ENCODE measurements around the gene SLC26A6. TPM values are rescaled to one million over a fixed set of nuclear protein-coding genes. Genes with fewer than 3 reads are reported as not detected.

Gene SLC26A6
- total RNA-seq, 3 donors from 2014 or later: 12.6 to 21.6 (median 16.0) TPM

GRCh38 chr3:48592519-48593087 lies 42.7 kb downstream of the SLC26A6 start:
- no peak for DNase-seq (ENCODE audit: low spot score in 2 of 2)
- H3K27ac ChIP-seq: no peak overlapping the region
- no peaks in the 10 kb centered on the region for H3K36me3 ChIP-seq
- H3K4me1 ChIP-seq: peaks cover 0 to 6% of the 10 kb centered on the region in 2 donors
- no peaks in the 10 kb centered on the region for H3K9me3 ChIP-seq
- no peak overlapping the region for H3K4me3 ChIP-seq
- H3K27me3 ChIP-seq: peaks cover 0 to 2% of the 10 kb centered on the region in 2 donors
- intact Hi-C loops (cut with DNase I; ENCODE audit: low total_unique reads): loop anchor here (1.0 kb wide), 1 partner anchor 15 kb away; no protein-coding TSS in a partner anchor
- no peak for TF ChIP-seq POLR2A (IDR thresholded peaks at IDR 0.05)
- TF ChIP-seq CTCF (IDR thresholded peaks at IDR 0.05): no peak
- TF ChIP-seq POLR2AphosphoS5 (IDR thresholded peaks at IDR 0.05): no peak

GRCh38 chr3:48591886-48592518 lies 43.3 kb downstream of the SLC26A6 start:
- DNase-seq (ENCODE audit: low spot score in 2 of 2): no peak
- H3K27ac ChIP-seq: no peak overlapping the region
- TF ChIP-seq POLR2AphosphoS5 (IDR thresholded peaks at IDR 0.05) (no peak), POLR2A (IDR thresholded peaks at IDR 0.05) (no peak), CTCF (IDR thresholded peaks at IDR 0.05) (no peak)

GRCh38 chr3:48591436-48591835 lies 43.8 kb downstream of the SLC26A6 start:
- intact Hi-C loops (cut with DNase I; ENCODE audit: low total_unique reads): no loop called here
- TF ChIP-seq POLR2AphosphoS5 (IDR thresholded peaks at IDR 0.05) (no peak), POLR2A (IDR thresholded peaks at IDR 0.05) (no peak), CTCF (IDR thresholded peaks at IDR 0.05) (no peak)
- H3K9me3 ChIP-seq: no peaks in the 10 kb centered on the region

More at GRCh38 chr3:48591886-48592518, 43.3 kb downstream of the SLC26A6 start:
- H3K9me3 ChIP-seq: no peaks in the 10 kb centered on the region
- H3K4me1 ChIP-seq: peaks cover 0 to 6% of the 10 kb centered on the region in 2 donors
- H3K4me3 ChIP-seq: no peak overlapping the region
- H3K36me3 ChIP-seq: no peaks in the 10 kb centered on the region
- intact Hi-C loops (cut with DNase I; ENCODE audit: low total_unique reads): loop anchor here (1.0 kb wide), 1 partner anchor 15 kb away; no protein-coding TSS in a partner anchor
- peaks cover 0 to 2% of the 10 kb centered on the region in 2 donors for H3K27me3 ChIP-seq

GRCh38 chr3:48588230-48588629 lies 47.0 kb downstream of the SLC26A6 start:
- H3K36me3 ChIP-seq: no peaks in the 10 kb centered on the region
- intact Hi-C loops (cut with DNase I; ENCODE audit: low total_unique reads): no loop called here
- TF ChIP-seq POLR2A (IDR thresholded peaks at IDR 0.05) (no peak), CTCF (IDR thresholded peaks at IDR 0.05) (no peak), POLR2AphosphoS5 (IDR thresholded peaks at IDR 0.05) (no peak)
- DNase-seq (ENCODE audit: low spot score in 2 of 2): no peak
- H3K27me3 ChIP-seq: no peaks in the 10 kb centered on the region
- H3K27ac ChIP-seq: no peak overlapping the region
- no peak overlapping the region for H3K4me3 ChIP-seq
- no peaks in the 10 kb centered on the region for H3K4me1 ChIP-seq
- no peaks in the 10 kb centered on the region for H3K9me3 ChIP-seq

More at GRCh38 chr3:48591436-48591835, 43.8 kb downstream of the SLC26A6 start:
- Histone ChIP-seq H3K36me3 (no peaks in the 10 kb centered on the region), H3K27ac (no peak overlapping the region), H3K4me3 (no peak overlapping the region), H3K27me3 (peaks cover 0 to 2% of the 10 kb centered on the region in 2 donors), H3K4me1 (peaks cover 0 to 6% of the 10 kb centered on the region in 2 donors)
- DNase-seq (ENCODE audit: low spot score in 2 of 2): no peak

DNA sequence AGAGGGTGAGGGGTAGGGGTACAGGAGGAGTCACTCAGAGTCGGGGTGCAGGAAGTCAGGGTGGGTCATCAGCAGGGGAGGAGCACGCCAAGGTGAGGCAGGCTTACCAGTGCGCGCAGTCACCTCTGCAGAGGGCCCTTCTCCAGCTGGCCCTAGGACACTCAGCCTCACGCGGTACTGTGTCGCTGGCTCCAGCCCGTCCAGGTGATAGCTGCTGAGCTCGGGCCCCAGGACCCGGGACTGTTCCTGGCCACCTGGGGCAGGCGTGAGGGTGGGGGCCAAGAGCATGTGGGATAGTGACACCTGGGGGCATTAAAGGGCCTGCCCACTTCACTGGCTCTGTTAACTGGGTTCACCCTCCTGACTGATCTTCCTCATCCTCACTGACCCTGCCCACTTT lies 47.6 kb downstream of the SLC26A6 start:
- no peak for DNase-seq (ENCODE audit: low spot score in 2 of 2)
- H3K4me3 ChIP-seq: no peak overlapping the region
- H3K4me1 ChIP-seq: no peaks in the 10 kb centered on the region
- no peaks in the 10 kb centered on the region for H3K9me3 ChIP-seq
- H3K27me3 ChIP-seq: no peaks in the 10 kb centered on the region
- no peaks in the 10 kb centered on the region for H3K36me3 ChIP-seq
- intact Hi-C loops (cut with DNase I; ENCODE audit: low total_unique reads): no loop called here
- no peak overlapping the region for H3K27ac ChIP-seq
- TF ChIP-seq POLR2A (IDR thresholded peaks at IDR 0.05): no peak
- TF ChIP-seq CTCF (IDR thresholded peaks at IDR 0.05): no peak
- TF ChIP-seq POLR2AphosphoS5 (IDR thresholded peaks at IDR 0.05): no peak
